GM18517 (cell line): Measurements from ENCODE around the gene STEAP4.

Source experiments
- ATAC-seq: cut with Tn5 transposase; IDR thresholded peaks from one replicate; pipeline ENCODE4 v1.9.1; 2021; ENCODE audit warnings: mild to moderate bottlenecking, moderate library complexity; ENCODE audit not compliant: unreplicated experiment

The STEAP4 gene

GRCh38 chr7:88314061-88314491, 7.4 kb upstream of the STEAP4 start:
- no peak for ATAC-seq

DNA sequence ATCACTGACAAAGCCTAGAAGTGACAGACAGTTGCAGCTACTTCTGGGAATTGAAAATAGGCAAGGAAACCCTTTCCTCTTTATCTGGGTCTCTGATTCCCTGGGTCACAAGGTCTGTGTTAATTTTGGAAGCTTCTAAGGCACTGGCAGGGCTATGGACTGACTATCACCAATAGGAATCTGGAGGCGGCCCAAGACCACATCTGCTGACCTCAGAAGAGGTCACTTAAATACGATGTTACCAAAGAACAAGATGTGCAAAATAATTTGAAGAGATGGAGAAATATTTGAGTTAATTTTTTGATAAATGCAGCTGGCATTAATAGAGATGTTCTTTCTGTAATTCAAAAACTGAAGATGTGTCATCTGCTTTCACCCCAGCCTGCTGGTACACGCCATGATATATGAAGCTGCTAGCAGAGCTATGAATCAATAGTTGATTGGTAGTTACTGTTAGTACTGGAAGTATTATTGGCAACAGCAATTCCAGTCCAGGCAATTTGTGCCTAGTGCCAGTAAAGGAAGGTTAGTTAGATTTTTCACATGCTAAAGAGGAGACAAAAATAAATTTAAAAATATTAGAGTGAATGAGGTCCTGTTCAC, 5.5 kb upstream of the STEAP4 start:
- no peak for ATAC-seq

- no peak for ATAC-seq
Measured at GRCh38 chr7:88311675-88312036, 5.0 kb upstream of the STEAP4 start.

DNA sequence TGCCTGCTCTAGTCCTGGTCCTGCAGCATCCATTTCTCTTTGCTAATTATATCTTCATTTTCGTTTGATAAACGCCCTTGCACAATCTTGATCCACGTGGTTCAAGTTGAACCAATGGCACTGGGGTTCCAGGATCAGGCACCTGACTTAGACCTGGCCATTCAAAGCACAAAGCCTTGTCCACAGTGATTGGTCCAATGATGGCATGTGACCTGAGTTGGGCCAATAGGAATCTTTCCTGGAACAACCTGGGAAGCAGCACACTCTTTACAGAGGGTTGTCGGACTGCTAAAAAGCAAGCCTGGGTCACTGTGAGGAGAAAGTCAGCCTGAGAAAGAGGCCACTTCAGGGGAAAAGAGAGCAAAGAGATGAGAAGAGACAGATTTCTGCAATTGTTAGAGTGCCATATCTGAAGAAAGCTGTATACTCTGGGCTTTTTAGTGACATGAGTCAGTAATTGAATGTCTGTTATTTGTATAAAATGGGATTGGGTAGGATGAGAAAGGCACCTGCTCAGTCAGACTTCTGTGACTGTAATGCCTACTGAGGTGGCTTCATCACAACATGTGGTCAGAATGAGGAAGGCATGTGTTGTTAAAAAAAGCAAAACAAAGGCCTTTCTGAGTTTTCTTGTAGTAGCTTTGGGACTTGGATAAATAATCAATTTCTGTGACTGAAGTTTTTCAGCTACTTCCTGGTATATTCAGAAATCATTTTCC, 4.4 kb upstream of the STEAP4 start:
- ATAC-seq: no peak

GRCh38 chr7:88309819-88310218, 3.1 kb upstream of the STEAP4 start:
- no peak for ATAC-seq

DNA sequence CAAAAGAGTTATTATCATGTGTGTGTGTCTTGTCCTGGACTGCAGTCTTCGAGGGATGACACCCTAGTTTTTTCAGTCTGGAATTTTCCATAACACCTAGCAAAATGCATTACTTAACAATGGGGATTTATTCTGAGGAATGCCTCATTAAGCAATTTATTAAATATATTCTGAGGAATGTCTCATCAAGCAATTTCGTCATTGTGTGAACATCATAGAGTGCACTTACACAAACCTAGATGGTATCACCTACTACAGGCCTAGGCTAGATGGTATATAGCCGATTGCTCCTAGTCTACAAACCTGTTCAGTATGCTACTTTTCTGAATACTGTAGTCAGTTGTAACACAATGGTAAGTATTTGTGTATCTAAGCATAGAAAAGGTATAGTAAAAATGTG, 1.1 kb upstream of the STEAP4 start:
- no peak for ATAC-seq

GRCh38 chr7:88307412-88307811, 718 bp upstream of the STEAP4 start:
- ATAC-seq: no peak

GRCh38 chr7:88305044-88305443, 1.6 kb downstream of the STEAP4 start:
- ATAC-seq: no peak

DNA sequence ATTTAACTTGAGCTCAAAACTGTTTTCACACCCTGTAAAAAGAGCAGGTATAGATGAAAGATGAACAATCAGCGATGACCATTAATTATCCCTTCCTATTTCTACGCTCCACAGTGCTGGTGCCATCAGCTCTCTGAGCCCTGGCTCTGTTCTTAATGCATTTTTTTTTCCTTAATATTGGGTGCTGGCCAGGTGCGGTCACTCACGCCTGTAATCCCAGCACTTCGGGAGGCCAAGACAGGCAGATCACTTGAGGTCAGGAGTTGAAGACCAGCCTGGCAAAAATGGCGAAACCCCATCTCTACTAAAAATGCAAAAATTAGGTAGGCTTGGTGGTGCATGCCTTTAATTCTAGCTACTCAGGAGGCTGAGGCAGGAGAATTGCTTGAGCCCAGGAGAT, 4.2 kb downstream of the STEAP4 start:
- no peak for ATAC-seq

GRCh38 chr7:88301924-88302323, 4.8 kb downstream of the STEAP4 start:
- ATAC-seq: no peak

DNA sequence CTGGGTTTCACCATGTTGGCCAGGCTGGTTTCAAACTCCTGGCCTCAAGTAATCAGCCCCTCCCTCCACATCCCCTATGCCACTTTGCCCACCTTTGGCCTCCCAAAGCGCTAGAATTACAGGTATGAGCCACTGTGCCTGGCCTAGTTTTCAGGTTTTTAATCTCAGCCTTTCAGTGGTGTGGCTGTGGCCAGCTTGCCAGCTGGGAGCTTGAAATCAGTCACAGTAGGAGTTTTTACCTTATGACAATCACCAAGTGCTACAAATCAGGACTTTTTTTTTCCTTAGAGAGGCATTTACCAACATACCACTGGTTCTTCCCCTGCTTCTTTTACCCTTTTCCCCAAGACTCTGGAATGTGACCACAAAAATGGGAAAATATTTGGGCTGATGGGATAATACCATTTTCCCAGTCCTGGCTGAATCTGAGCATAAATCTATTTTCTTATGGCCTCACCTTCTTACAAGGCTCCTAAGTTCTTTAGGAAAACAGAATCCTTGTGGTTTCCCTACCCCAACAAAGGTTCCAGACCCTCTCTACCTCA, 6.2 kb downstream of the STEAP4 start:
- no peak for ATAC-seq

- ATAC-seq: no peak
Measured at GRCh38 chr7:88299126-88299525, 7.6 kb downstream of the STEAP4 start.

DNA sequence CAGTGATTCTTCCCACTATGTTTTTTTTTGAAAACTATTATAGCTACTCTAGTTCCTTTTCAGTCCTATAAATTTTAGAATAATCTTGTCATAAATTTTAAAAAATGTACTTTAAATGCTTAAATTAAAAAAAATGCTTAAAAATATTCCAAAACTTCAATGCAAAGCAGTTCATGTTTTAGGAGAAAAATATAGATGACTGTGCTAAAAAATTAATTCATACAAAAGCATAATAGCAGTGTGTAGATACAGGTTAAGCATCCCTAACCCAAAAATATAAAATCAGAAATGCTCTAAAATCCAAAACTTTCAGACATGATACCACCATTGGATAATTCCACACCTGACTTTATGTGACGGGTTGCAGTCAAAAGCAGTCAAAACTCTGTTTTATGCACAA, 12.8 kb downstream of the STEAP4 start:
- no peak for ATAC-seq

DNA sequence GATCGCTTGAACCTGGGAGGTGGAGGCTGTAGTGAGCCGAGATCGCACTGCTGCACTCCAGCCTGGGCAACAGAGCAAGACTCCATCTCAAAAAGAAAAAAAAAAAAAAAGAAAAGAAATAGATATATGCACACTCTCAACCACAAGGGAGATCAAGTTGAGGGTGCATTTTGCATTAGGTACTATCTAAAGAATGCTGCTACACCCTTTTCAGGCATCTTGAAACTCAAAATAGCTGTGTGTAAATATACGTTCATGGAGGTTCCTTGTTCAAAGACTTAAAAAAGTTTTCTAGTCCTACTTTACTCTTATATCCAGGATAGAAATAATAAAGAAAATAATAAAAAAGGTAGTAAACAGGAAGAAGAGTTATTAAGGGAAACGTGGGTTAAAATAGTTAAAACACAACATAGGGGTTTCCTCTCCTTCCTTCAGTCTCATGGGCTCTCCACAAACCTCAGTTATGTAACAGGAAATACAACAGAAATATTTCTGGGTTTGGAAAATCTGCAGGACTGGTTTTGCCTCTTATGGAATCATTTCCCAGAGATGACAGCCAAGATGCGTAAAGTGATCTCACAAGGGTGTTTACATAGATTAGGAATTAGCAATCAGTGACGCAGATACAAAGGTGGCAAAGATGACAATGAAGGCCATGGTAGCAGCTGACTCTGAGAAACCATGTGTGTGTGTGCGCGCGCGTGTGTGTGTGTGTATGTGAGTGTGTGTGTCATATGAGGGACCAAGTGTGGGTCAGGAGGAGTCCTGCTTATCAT, 15.1 kb downstream of the STEAP4 start:
- ATAC-seq: no peak

DNA sequence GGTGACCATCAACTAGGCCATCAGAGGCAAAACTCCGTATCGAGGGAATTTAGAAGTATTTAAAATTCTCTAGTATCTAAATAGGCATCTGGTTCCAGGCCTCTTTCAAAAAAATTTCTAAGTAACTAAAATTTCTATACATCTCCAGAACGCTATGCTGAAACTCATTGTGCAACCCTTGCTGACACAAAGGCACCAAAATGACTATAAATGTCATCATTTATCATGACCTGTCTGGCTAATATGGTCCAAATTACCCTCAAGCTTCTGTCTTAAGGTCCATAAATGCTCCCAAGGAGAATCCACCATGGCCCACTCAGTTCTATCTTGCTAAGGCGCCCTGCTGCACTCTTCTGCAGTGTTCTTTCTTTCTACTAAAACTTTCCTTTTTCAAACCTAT, 16.2 kb downstream of the STEAP4 start:
- ATAC-seq: no peak

DNA sequence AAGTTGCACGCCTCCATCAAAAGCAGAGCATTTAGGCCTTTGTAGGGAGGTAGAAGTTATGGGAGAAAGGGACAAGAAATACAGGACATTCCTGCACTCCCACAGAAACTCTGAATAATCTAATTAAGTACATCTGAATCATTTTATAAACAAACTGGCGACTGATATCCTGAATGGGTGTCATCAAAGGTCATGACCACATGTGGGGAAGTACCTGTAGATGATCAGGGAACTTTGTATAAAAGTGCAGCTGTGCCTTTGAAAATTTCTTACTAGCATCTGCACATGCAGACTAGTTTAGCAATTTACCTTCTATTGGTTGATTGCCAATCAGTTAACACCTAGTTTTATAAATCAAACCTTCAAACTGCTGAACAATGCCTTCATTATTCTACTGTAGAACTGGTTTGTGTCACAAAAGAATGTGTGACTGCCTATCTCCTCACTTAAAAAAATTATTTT, 17.1 kb downstream of the STEAP4 start:
- no peak for ATAC-seq

DNA sequence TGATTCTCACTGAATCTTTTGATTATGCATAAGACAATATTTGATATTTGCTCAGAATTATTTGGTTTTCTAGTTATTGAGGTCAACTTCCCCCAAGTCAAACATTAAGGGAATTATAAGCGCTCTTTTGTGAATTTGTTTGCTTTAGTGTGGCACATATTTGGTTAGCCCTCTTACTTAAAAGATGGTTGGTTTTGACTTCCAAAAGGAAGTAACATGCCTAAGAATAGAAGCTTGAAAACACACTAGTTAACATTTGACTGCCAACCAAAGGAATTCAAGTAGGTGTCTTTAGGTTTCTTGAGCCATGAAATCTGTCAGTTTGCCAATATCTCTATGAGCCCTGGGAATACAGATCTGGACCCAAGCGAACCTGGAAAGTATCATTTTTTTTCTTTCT, 24.9 kb downstream of the STEAP4 start:
- no peak for ATAC-seq

- no peak for ATAC-seq
Measured at GRCh38 chr7:88280801-88281200, 25.9 kb downstream of the STEAP4 start.

GRCh38 chr7:88279323-88279722, 27.4 kb downstream of the STEAP4 start:
- ATAC-seq: no peak

DNA sequence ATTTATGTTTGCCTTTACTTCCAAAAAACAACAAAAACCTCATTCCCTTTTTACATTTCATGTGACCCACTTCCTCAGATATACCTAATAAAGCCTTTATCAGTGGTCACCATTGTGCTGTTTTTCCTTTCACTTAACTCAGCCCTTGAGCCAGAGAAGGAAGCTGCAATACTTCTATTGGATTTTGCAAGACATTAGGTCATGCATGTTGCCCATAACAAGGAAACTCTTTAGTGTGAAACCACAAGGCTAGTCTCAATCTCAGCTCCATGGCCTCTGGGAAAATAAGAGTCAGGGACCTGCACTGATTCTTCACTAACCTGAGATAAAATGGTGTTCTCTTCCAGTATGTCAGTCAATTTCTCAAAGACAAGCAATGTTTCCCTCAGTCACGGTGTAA, 27.8 kb downstream of the STEAP4 start:
- ATAC-seq: no peak

DNA sequence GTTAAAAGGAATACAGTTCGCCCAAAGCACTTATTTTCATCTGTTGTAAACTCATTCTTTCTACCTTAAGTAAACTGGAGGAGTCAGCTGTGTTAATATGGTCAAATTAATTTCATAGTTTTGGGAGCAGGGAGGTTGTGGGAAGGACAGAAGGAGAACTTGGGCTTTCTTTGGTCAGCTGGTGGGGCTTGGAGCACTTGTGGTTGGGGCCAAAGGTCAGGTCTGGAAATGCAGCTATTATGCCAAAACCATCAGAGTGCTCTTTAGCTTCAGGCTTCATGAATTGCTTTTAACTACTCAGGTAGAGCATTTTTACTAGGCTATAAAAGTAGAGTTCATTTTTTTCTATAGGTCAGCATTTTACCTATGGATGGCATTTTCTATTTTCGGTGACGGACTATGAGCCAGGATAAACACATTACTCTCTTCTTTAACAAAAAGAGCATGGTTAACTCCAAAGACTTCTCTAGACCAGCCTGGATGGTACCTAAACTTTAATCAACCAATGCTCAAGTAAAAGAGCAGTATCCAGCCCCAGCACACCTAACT, 30.0 kb downstream of the STEAP4 start:
- no peak for ATAC-seq
